Pancreas (tissue), 10 donors: ENCODE measurements around the gene DDX27. TPM values are rescaled to one million over a fixed set of nuclear protein-coding genes. Genes with fewer than 3 reads are reported as not detected.

Experiments used
- ATAC-seq, 4 donors: fragments of 200-7000 bp; cut with Tn5 transposase; one replicate each; pipeline versions ENCODE4 v1.8.0 to v1.9.1; 2020; ENCODE audit warnings: mild to moderate bottlenecking in 4 of 4, moderate library complexity in 4 of 4
- DNase-seq, 6 donors: peaks; one replicate each; pipeline ENCODE4 v3.0.0-alpha.2; 2020
- FAIRE-seq: peaks from 2 replicates; lab custom pipeline; 2012; peaks lifted over from hg19 to GRCh38; lab: Jason Lieb, UNC
- H3K27ac ChIP-seq, 4 donors: fragments of 200-600 bp; sonication (generic); 1 replicate in 3 of 4; 2 replicates in 1 of 4; pipeline versions ENCODE4 v1.5.0 to v1.8.0; 2020
- H3K27me3 ChIP-seq, 4 donors: fragments of 200-600 bp; one replicate each; pipeline ENCODE4 v1.8.0; 2021
- H3K36me3 ChIP-seq, 3 donors: fragments of 200-600 bp; sonication (generic) in 1 of 3; one replicate each; pipeline versions ENCODE4 v1.5.0 to v1.8.0; 2020 to 2021
- H3K4me1 ChIP-seq, 3 donors: fragments of 200-600 bp; one replicate each; pipeline ENCODE4 v1.8.0; 2021
- H3K4me3 ChIP-seq, 4 donors: fragments of 200-600 bp; sonication (generic) in 2 of 4; one replicate each; pipeline versions ENCODE4 v1.5.0 to v1.8.0; 2020 to 2021
- H3K9me3 ChIP-seq, 4 donors: fragments of 200-600 bp; one replicate each; pipeline ENCODE4 v1.8.0; 2021
- CTCF ChIP-seq, 4 donors: fragments of 200-600 bp; sonication (generic) in 3 of 4; IDR thresholded peaks; one replicate each; pipeline versions ENCODE4 v1.5.0 to v1.8.0; 2021; ENCODE audit warnings: antibody characterized with exemption in 4 of 4
- WGBS, 2 donors: extraction: QIAGEN DNeasy Blood & Tissue Kit; methylation state at CpG; one replicate each; pipeline ENCODE4 v1.1.7; 2013; 5-methylcytosine and 5-hydroxymethylcytosine counted together
- intact Hi-C, 3 donors: fragments of 100-400 bp; cut with DNase I; formaldehyde crosslinking; loops; one replicate each; pipeline versions ENCODE4 v1.11.1 to v1.14.2; 2022
- polyA plus RNA-seq, 2 donors: library from polyadenylated mRNA; stranded (reverse); fragments of 200-250 nt; gene quantifications; one replicate each; pipeline ENCODE4 v1.2.3, GENCODE V29; 2013
- total RNA-seq, 6 donors: library from RNA; stranded (reverse); fragmentation: NEBNext Ultra II Directional in 4 of 6; extraction: Animal tissue kit (Norgen Biotek cat#: 25700) in 4 of 6; gene quantifications; one replicate each; pipeline versions ENCODE4 v1.2.1 to v1.2.4, GENCODE V29; 2021 to 2023
- donor health status: healthy with polysubstance abuse.
- donor health status: DM: no; HTN: no; CAD: no; lungs with moderate emphysema.
- donor health status: DM: no; HTN: no; CAD: no.
- donor health status: control.
- donor health status: control.
- donor health status: Bipolar disorder and iron deficiency.
- donor health status: DM: yes; HTN: yes; CAD: no.
- donor health status: DM: no; HTN: no; CAD: no.
- donor health status: DM: no; HTN: no; CAD: no.
- donor health status: DM: yes; HTN: yes; CAD: no.

DDX27 gene
- total and polyA plus RNA-seq, 8 donors: 12.0 to 33.0 (median 17.4) TPM

DNA sequence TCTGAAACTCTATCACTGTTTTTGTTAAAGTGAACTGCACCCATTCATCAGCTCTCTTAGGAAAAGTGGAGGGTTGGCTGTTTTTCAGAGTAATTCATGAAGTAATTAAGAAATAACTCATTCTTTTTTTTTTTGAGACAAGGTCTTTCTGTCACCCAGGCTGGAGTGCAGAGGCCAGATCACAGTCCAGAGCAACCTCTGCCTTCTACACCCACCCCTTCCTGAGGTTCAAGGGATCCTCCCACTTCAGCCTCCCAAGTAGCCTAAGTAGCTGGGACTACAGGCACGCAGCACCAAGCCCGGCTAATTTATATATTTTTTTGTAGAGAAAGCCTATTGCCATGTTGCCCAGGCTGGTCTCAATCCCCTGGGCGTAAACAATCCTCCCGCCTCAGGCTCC lies 56.0 kb downstream of the DDX27 start:
- DNase-seq (no peak), FAIRE-seq (no peak), ATAC-seq (no peak)
- Histone ChIP-seq H3K27me3 (no peaks in the 10 kb centered on the region), H3K27ac (no peak overlapping the region), H3K9me3 (no peaks in the 10 kb centered on the region), H3K36me3 (peaks cover 0 to 19% (median 6%) of the 10 kb centered on the region in 3 donors), H3K4me3 (no peak overlapping the region), H3K4me1 (peaks cover 10 to 31% (median 10%) of the 10 kb centered on the region in 3 donors)
- 95 to 96% methylated on average over 4 of the region's 4 CpGs for WGBS, 2 donors
- no peak for TF ChIP-seq CTCF (IDR thresholded peaks at IDR 0.05)
- intact Hi-C loops: no loop called here

DNA sequence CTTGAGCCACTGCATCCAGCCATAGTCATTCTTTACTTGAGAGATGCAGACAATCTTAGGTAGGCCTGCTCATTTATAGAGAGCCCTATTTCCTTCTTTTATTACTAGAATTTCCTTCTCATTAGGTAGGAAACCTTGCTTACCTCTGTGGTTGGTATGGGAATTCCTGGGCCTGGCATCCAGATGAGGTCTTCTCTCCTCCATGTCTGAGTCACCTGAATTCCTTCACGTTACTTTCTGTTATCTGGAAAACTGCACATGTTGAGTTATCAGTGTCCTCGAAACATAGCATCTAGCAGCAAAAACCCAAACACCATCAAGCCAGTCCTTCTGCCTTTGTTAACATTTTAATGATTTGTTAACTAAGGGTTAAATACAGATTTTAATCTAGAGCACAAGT lies 56.4 kb downstream of the DDX27 start:
- DNase-seq: no peak
- no peak for FAIRE-seq
- H3K36me3 ChIP-seq: peaks cover 0 to 22% (median 10%) of the 10 kb centered on the region in 3 donors
- intact Hi-C loops: no loop called here
- H3K27me3 ChIP-seq: no peaks in the 10 kb centered on the region
- H3K27ac ChIP-seq: peak overlapping the region in 1 of 4 donors; percentile 95
- 37 to 54% methylated on average over 2 of the region's 2 CpGs for WGBS, 2 donors
- no peak overlapping the region for H3K4me3 ChIP-seq
- H3K4me1 ChIP-seq: peaks cover 10 to 28% (median 10%) of the 10 kb centered on the region in 3 donors
- TF ChIP-seq CTCF (IDR thresholded peaks at IDR 0.05): no peak
- ATAC-seq: no peak
- H3K9me3 ChIP-seq: no peaks in the 10 kb centered on the region

DNA sequence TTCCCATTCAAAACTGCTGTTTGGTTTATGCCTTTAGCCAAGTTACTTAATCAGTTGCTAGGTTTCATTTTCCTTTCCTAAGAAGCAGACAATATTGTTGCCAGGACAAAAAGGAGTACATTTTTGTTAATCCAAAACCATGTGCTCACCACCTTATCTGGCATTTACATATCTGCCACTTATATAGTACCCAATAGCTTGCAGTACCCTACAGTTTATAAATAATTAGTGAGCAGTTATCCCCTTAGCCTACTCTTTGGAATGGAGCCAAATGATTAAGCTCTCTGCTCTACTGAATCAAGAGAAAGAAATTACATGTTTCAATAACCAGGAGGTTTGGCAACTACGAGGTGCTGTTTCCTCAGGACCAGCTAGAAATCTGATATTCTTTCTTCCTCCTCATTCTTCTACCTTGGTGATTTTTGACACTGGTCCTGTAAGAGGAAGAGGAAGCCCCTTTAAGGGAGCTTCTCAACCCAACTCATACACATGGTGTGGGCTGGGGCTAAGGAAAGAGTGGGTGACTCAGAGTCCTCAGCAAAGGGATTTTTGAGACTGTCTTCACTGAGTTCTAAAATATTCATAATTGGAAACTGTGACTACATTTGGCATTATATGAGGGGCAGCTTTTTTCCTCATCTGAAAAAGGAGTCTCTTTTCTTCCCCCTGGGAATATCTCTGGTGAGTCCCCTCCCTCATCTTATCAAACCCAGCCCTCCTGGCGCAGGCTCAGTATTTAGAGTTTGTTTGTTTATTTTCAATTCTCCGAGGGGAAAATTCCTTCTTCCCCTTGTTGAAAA lies 57.1 kb downstream of the DDX27 start:
- Histone ChIP-seq H3K36me3 (peaks cover 0 to 25% (median 17%) of the 10 kb centered on the region in 3 donors), H3K4me1 (peaks cover 10 to 28% (median 10%) of the 10 kb centered on the region in 3 donors), H3K4me3 (peak overlapping the region in 3 of 4 donors; percentile 74 to 79 (median 77)), H3K27ac (peak overlapping the region in 3 of 4 donors; percentile 16 to 95 (median 94)), H3K9me3 (no peaks in the 10 kb centered on the region), H3K27me3 (no peaks in the 10 kb centered on the region)
- WGBS, 2 donors: 5 to 8% methylated on average over 3 of the region's 3 CpGs
- ATAC-seq (peak in 1 of 4 donors; percentile 3), DNase-seq (no peak), FAIRE-seq (no peak)
- no peak for TF ChIP-seq CTCF (IDR thresholded peaks at IDR 0.05)
- intact Hi-C loops: no loop called here

DNA sequence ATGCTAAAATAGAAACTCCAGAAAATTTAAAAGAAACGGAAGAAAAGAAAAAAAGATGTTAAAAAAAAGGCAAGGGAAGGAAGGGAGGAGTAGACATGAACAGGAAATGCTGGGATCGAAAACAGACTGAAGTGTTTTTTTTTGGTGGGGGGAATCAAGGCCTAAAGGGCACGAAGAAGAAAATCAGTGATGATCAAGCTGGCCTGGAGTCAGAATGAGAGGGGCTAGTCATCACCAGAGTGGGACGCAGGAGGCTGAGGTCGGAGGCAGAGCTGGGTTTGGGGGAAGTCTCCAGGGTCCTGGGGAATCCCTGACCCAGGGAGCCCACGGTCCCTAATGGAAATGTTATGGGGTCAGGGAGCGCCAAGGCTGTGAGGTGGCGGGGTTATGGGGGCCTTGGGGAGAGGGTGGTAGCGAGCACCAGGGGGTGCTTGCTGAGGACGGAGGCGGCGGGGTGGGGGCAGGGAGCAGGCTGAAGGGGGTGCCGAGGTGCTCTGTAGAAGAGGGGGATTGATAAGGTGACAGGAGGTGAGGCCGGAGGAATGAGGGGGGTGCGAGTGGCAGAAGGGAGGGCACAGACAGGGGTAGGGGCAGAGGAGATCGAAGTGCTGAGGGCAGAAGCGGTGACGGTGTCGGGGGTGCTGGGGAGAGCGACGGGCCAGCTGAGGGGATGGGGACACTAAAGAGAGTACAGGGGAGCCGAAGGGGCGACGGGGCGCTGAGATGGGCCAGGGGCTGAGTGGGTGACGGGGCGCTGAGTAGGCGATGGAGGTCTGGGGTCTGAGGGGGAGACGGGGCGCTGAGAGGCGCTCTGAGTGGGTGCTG lies 58.0 kb downstream of the DDX27 start:
- Histone ChIP-seq H3K4me1 (peaks cover 10 to 33% (median 10%) of the 10 kb centered on the region in 3 donors), H3K36me3 (peaks cover 6 to 33% (median 25%) of the 10 kb centered on the region in 3 donors), H3K9me3 (no peaks in the 10 kb centered on the region), H3K27me3 (no peaks in the 10 kb centered on the region), H3K4me3 (peak overlapping the region; percentile 72 to 79 (median 76)), H3K27ac (peak overlapping the region; percentile 84 to 95 (median 94))
- no peak for TF ChIP-seq CTCF (IDR thresholded peaks at IDR 0.05)
- DNase-seq (peak in 5 of 6 donors; percentile 44 to 85 (median 64)), ATAC-seq (peak; percentile 1 to 15 (median 4)), FAIRE-seq (no peak)
- WGBS, 2 donors: 2 to 4% methylated on average over 29 to 31 of the region's 31 CpGs
- intact Hi-C loops: no loop called here
